IPS-20b (cell line): Measurements from ENCODE around the gene GAS2L1.

Source experiments
- H3K27ac ChIP-seq: one replicate; pipeline ENCODE4 v1.5.1; 2013; ENCODE audit warnings: low read length
- H3K27me3 ChIP-seq: 2 replicates; pipeline ENCODE4 v1.6.1; 2013; ENCODE audit warnings: mild to moderate bottlenecking, low read length, inconsistent platforms; ENCODE audit not compliant: insufficient read depth
- H3K36me3 ChIP-seq: 2 replicates; pipeline ENCODE4 v1.6.1; 2013; ENCODE audit warnings: low read depth, mild to moderate bottlenecking, inconsistent platforms, low read length, moderate library complexity; ENCODE audit not compliant: insufficient read depth
- H3K4me1 ChIP-seq: 2 replicates; pipeline ENCODE4 v1.6.1; 2013; ENCODE audit warnings: mild to moderate bottlenecking, control low read depth, inconsistent platforms, low read length, moderate library complexity; ENCODE audit not compliant: insufficient read depth
- H3K4me3 ChIP-seq: 2 replicates; pipeline ENCODE4 v1.5.1; 2013; ENCODE audit warnings: mild to moderate bottlenecking, low read length, inconsistent platforms
- H3K9ac ChIP-seq: 2 replicates; pipeline ENCODE4 v1.6.1; 2013; ENCODE audit warnings: low read depth, mild to moderate bottlenecking, inconsistent platforms, low read length, moderate library complexity
- H3K9me3 ChIP-seq: 2 replicates; pipeline ENCODE4 v1.6.1; 2013; ENCODE audit warnings: mild to moderate bottlenecking, low read depth, low read length, inconsistent platforms; ENCODE audit not compliant: insufficient read depth

The GAS2L1 gene

DNA sequence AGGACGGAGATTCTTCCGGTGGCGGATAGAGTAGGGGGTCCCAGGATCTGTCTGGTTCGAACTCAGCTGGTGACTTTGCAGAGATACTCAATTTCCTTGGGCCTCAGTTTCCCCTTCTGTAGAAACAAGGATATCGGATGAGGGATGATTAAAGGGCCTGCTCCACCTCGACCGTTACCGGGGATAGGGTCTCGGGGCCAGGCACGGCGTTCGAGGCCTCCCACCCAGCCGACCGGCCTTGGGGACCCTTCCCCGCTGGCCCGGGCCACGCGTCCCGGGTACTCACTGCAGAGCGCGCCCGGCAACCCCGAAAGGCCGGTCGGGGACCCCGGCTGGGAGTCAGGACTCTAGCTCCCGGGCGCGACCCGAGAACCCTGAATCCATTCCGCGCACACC lies 39.0 kb upstream of the GAS2L1 start:
- Histone ChIP-seq H3K27ac (peak overlapping the region; percentile 100), H3K36me3 (peaks cover 65% of the 10 kb centered on the region), H3K9me3 (no peaks in the 10 kb centered on the region), H3K9ac (peak overlapping the region; percentile 100), H3K27me3 (no peaks in the 10 kb centered on the region), H3K4me3 (peak overlapping the region; percentile 98), H3K4me1 (peaks cover 34% of the 10 kb centered on the region)

DNA sequence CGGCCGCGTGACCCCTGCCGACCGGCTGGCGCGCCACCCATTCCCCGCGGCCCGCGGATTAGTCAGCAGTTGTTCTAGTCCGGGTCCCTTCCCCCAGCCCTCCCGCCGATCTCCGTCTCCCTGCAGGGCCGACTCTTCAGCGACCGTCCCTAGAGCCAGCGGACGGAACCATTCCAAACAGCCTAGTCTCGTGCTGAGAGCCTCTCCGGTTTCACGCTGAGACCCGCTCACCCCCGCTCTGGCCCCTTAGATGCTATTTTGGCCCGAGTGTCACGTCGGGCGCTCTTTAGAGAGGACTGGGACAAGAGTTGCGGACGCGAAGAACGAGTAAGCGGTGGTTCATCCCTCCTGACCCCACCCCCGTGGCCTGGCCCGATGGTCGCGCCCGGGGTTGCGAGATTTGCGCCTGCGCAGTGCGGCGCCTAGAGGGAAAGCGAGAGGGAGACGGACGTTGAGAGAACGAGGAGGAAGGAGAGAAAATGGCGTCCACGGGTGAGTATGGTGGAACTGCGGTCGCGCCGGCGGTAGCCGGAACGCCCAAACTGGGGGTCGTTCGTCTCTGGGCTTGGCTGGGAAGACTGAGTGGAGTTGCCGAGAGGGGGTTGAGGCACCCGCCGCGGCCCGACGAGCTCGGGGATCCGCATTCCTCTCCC lies 38.5 kb upstream of the GAS2L1 start, which contains the start of the genes EWSR1 and RHBDD3:
EWSR1 (plus strand) TSS at position 411 of the 653 bp plus-strand sequence; CDS start at position 480, 69 bp downstream.
RHBDD3 (minus strand) TSS at position 124 of the 653 bp plus-strand sequence. CDS start 2,355 bp downstream, outside the sequence.
- H3K9me3 ChIP-seq: no peaks in the 10 kb centered on the region
- H3K4me1 ChIP-seq: peaks cover 36% of the 10 kb centered on the region
- H3K27me3 ChIP-seq: no peaks in the 10 kb centered on the region
- H3K27ac ChIP-seq: peak within 1 kb of the TSS; percentile 100
- peak within 1 kb of the TSS; percentile 98 for H3K4me3 ChIP-seq
- peaks cover 68% of the 10 kb centered on the region for H3K36me3 ChIP-seq
- peak within 1 kb of the TSS; percentile 100 for H3K9ac ChIP-seq

DNA sequence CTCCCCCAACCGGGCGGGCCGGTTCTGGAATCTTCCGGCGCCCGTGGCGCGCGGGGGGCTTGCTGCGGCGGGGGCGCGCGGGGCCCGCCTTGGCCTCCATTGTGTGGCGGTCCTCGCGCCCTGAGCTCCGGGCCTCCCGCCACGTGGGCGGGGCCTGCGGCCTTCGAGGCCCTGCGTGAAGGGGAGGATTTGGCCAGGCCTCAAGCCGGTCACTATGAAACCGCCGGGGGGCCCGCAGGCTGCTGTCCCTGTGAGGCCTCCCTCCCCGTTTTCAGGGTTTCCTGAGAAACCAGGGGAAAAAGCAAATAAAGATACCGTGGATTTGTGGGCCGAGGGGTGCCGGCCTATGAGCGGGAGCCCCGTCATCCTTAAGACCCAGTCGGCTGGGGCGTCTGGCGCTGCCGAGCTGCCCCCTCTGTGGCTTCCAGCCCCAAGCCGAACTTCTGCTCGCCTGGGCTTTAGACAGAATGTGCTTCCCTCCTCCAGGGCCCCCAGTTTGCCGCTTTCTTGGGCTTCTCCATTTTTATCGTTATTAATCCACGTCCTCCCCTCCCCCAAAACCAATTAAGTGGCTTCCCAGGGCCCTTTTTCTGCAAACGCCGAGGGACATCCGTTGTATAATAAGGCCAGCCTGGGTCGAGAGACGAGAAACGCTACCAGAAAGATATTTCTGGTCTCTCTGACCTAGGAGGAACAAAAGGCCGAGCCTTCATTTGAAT lies 37.8 kb upstream of the GAS2L1 start:
- Histone ChIP-seq H3K4me1 (peaks cover 36% of the 10 kb centered on the region), H3K36me3 (peaks cover 72% of the 10 kb centered on the region), H3K9ac (peak overlapping the region; percentile 100), H3K27me3 (no peaks in the 10 kb centered on the region), H3K4me3 (peak overlapping the region; percentile 98), H3K27ac (peak overlapping the region; percentile 100), H3K9me3 (no peaks in the 10 kb centered on the region)

DNA sequence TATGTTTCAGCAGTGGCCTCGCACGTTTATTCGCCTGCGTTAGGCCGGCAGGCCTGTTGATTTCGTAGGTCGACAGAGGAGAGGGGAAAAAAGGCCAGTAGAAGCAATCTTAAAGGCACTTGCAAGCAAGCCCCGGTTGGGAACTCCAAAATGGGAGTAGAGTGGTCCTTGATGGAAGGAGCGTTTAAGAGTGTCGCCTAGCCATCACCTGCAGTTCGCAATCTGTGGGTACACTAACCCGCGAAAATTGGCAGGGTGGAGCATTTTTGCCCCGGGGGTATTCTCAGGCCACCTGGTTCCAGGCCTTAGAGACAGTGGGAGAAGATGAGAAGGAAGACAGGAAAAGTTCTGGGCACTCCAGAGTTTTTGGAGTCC lies 37.2 kb upstream of the GAS2L1 start:
- H3K4me1 ChIP-seq: peaks cover 36% of the 10 kb centered on the region
- H3K27ac ChIP-seq: peak overlapping the region; percentile 100
- H3K27me3 ChIP-seq: no peaks in the 10 kb centered on the region
- no peaks in the 10 kb centered on the region for H3K9me3 ChIP-seq
- peak overlapping the region; percentile 100 for H3K9ac ChIP-seq
- H3K36me3 ChIP-seq: peaks cover 72% of the 10 kb centered on the region
- H3K4me3 ChIP-seq: peak overlapping the region; percentile 98

DNA sequence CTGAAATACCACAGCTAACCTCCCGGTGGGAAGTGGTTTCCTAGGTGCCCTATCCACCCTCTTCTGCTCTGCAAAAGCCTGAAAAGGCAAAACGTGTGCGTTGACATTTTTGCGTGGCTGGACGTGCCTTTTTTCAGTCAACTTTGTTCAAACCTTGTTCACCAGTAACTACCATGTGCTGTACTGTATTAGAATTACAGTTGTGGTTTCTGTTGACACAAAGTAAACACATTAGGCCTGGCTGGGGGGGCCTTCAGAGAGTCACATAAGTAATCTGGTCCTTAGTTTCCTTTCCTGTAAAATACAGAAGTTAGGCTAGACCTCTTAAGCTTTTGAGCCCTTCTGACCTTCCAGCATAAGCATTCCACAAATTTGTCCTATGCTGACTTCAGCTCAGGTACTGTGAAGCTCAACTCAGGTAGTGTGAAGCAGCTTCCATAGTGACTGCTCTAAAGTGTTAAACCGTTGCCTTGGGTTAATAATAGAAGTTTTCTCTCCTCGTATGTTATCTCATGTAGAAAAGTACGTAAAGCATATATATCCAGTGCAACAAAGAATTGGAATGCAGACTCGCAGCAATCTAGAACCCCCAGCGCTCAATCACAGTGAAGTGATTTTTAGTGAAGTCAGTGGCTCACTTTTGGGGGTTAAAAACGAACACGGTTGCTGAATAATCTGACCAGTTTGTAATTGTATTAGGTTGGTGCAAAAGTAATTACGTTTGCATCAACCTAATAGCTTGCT lies 36.5 kb upstream of the GAS2L1 start:
- Histone ChIP-seq H3K27ac (no peak overlapping the region), H3K4me3 (peak overlapping the region; percentile 98), H3K9me3 (no peaks in the 10 kb centered on the region), H3K27me3 (no peaks in the 10 kb centered on the region), H3K4me1 (peaks cover 36% of the 10 kb centered on the region), H3K36me3 (peaks cover 74% of the 10 kb centered on the region), H3K9ac (peak overlapping the region; percentile 100; the same call in 1 of the 2 replicates)

DNA sequence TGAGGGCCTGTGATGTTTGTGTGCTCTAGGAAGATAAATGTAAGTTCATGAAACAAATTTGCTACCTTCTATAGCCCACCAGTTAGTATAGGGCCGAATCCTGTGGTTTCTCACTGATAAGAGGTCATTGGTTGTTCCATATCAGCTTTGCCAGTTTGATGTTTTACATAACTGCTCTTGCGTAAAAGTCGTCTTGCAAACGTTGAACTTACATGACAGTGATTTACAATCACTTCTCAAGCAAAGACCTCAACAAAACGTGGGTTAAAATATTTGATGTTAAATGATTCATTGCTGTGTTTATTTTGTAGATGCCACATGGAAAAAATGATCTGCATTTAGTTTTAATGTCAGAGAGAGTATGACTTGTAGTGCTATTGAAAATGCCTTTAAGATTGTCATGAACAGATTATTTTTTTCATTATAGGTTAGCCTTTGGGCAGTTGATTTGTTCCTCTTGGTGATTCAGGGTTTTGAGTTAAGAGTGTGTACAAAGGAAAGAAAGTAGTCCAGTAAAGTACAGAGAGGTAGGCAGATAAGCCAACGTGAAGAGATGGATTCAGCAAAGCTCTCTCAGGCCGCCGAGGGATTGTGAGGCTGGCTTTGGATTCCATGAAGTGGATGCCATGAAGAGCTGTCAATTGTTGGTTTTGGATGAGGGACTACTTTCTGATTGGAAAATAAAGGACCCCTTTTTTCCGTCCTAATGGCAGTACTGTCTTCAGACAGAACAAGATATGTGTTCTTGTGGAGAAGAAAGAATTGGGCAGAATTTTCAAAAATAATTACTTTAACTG lies 35.8 kb upstream of the GAS2L1 start:
- Histone ChIP-seq H3K4me1 (peaks cover 36% of the 10 kb centered on the region), H3K27ac (no peak overlapping the region), H3K9ac (peak overlapping the region; percentile 100; the same call in 1 of the 2 replicates), H3K36me3 (peaks cover 74% of the 10 kb centered on the region), H3K9me3 (no peaks in the 10 kb centered on the region), H3K4me3 (peak overlapping the region; percentile 98), H3K27me3 (no peaks in the 10 kb centered on the region)

DNA sequence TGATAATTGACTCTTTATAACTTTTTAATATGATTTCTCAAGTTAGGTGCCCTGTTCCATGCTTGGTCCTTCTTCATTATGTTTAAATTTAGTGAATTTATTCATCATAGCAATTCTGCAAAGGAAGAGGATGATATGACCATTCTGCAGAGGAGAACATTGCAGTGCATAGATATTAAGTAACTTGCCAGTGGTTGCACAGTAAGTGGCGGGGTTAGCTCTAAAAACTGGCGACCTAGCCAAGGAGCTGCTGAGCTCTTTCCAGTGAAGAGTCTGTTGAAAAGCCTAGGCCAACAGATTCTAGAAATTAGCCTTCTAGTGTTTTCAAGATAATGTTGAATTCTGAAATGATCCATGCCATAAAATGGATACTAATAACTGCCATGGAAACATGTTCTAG lies 33.8 kb upstream of the GAS2L1 start:
- Histone ChIP-seq H3K4me1 (peaks cover 27% of the 10 kb centered on the region), H3K36me3 (peaks cover 87% of the 10 kb centered on the region), H3K9me3 (no peaks in the 10 kb centered on the region), H3K4me3 (no peak overlapping the region), H3K27ac (no peak overlapping the region), H3K9ac (no peak overlapping the region), H3K27me3 (no peaks in the 10 kb centered on the region)

DNA sequence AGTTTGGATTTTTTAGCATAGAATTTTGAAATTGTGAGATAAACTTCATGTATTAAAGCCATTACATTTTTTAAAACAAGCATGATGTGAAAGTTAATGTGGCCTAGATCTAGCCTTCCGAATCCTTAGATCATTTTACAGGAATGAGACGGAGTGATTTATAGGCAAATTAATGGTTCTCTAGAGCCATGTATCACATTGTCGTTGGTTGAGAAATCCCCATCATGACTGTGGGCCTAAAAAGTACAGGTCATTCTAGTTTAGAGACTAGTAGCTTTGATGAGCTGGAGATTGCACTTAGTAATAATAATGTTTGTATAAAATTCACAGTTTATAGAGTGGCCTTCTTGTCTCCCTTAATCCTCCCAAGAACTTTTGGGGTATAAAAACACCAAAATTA lies 31.3 kb upstream of the GAS2L1 start:
- H3K27me3 ChIP-seq: no peaks in the 10 kb centered on the region
- H3K4me3 ChIP-seq: no peak overlapping the region
- no peak overlapping the region for H3K9ac ChIP-seq
- no peaks in the 10 kb centered on the region for H3K9me3 ChIP-seq
- H3K36me3 ChIP-seq: peaks cover 100% of the 10 kb centered on the region
- peaks cover 23% of the 10 kb centered on the region for H3K4me1 ChIP-seq
- H3K27ac ChIP-seq: no peak overlapping the region

DNA sequence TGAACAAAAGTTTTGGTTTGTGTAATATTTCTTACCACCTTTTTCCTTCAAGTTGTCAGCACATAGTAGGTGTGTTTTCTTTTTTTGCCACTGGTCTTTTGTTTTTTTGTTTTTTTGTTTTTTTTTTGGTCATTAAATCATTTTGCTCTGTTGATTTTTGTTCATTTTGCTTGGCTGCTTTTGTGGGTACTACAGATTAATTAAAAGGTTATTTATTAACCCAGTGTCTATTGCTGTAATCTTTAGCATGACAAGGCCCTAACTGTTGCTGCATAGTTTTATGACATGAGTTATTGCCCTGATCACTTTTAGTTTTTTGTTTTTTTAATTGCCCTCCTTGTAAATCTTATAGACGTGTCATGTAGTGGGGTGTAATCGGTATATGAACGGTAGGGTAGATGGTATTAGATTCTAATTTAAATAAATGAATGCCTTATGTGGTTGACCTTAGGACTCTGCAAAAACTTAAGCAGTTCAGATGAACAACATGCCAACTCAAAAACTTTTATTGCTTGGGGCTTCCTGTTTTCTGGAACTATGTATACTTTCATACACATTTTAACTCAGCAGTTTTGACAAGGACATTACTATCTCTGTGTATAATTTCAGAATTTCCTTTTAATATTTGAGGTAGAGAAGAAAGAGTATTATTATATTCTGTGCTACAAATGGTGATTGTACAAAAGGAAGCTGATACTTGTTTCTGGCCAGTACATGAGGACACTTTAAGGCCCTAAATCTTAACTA lies 30.5 kb upstream of the GAS2L1 start:
- Histone ChIP-seq H3K9ac (no peak overlapping the region), H3K36me3 (peaks cover 97% of the 10 kb centered on the region), H3K27me3 (no peaks in the 10 kb centered on the region), H3K4me1 (peaks cover 14% of the 10 kb centered on the region), H3K4me3 (no peak overlapping the region), H3K27ac (no peak overlapping the region), H3K9me3 (no peaks in the 10 kb centered on the region)

DNA sequence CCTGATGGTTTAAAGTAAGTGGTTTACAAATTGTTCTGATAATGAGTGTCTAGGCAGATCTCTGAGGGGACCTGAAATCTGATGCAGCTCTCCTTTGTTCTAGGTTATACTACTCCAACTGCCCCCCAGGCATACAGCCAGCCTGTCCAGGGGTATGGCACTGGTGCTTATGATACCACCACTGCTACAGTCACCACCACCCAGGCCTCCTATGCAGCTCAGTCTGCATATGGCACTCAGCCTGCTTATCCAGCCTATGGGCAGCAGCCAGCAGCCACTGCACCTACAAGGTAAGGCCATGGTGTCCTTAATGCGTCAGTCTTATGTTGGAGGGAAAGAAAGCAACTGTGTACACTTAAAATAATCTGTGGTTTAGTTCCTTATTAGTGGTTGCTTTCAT lies 28.5 kb upstream of the GAS2L1 start:
- no peak overlapping the region for H3K27ac ChIP-seq
- peaks cover 97% of the 10 kb centered on the region for H3K36me3 ChIP-seq

More for the DNA sequence above, 28.5 kb upstream of the GAS2L1 start:
- Histone ChIP-seq H3K4me1 (no peaks in the 10 kb centered on the region; the same call in 1 of the 2 replicates), H3K9me3 (no peaks in the 10 kb centered on the region), H3K9ac (no peak overlapping the region), H3K27me3 (no peaks in the 10 kb centered on the region), H3K4me3 (no peak overlapping the region)
